ENCODE results near the gene CHP1.
"Not testable (repeated sequence)": the region's sequence is repeated elsewhere in the genome, so short reads cannot be mapped to it uniquely, and the experiment has no call there.

Gene CHP1

DNA sequence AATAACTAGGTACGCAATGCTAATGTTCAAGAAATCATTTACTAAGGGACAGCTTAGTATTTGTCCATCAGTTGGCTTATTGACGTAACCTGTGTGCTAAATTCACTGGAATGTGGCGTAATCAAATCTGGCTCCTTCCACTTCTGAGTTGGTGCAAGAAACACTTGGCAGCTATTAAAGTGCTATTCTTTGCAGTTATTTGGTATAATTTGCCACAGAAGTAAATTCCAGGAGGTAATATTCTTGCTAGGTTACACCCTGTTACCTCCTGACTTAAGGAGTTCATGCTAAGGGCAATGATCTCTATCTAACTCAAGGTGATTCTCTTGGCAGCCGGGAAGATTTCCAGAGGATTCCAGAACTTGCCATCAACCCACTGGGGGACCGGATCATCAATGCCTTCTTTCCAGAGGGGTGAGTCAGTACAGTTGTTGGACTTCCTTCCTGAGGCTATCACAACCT lies 25.5 kb downstream of the CHP1 start:
- DNase-seq (ENCODE audit: low spot score): no peak

DNA sequence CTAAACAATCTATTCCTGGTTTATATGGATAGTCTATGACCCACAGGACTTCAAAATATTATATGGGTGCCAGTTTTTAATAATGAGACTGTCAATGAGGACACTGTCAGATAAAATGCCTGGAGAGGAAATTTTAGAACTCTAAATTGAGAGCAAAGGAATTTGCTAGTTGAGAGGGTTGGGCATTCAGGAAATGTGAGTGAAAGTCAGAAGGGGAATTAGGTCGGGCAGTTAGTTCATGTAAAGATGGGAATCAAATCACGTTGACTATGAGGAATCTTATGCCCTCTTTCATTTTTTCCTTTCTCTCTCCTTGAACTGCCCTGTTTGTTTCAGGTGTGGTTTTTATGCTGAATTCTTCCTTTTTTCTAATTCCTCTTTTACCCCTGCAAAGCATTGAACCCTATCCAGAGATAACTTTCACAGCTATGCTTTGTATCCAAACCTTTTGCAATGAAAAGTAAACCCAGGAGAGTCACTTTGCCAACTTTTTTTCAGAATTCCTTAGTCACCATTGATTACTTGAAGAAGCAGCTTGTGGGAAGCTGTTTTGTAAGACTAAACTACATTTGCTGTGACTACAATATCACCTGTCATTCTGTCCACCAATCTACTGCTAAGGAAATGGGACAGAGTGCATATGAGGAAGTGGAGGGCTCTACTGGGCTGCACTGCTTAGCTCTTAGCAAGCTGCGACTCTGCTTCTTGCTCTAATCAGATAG lies 27.8 kb downstream of the CHP1 start:
- DNase-seq (ENCODE audit: low spot score): no peak

DNA sequence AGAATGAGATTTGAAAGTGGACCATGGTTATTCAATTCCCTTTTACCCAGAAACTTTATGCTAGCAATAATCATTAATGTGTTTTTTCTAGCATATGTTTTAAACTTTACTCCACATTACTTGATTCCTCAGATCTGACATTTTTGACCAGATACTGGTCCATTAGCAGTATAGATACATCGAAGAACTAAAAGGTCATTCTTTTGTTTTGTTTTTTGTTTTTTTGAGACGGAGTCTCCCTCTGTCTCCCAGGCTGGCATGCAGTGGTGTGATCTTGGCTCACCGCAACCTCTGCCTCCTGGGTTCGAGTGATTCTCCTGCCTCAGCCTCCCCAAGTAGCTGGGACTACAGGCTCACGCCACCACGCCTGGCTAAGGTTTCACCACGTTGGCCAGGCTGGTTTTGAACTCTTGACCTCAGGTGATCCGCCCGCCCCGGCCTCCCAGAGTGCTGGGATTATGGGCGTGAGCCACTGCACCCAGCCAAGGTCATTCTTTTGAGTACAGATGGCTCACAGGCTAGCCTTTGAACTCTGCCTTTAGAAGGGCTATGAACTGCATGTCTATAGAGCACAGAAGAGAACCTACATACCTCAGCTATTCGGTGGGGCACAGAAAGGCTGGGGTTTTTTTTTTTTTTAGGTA lies 28.6 kb downstream of the CHP1 start:
- DNase-seq (ENCODE audit: low spot score): no peak

DNA sequence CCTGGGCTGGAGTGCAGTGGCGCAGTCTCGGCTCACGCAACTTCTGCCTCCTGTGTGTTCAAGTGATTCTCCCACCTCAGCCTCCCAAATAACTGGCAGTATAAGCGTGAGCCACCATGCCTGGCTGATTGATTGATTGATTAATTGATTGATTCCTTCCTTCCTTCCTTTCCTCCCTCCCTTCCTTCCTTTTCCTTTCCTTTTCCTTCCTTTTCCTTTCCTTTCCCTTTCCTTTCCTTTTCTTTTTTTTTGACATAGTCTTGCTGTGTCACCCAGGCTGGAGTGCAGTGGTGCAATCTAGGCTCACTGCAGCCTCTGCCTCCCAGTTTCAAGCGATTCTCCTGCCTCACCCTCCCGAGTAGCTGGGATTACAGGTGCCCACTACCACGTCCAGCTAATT lies 29.9 kb downstream of the CHP1 start:
- not testable (repeated sequence) for DNase-seq (ENCODE audit: low spot score)

DNA sequence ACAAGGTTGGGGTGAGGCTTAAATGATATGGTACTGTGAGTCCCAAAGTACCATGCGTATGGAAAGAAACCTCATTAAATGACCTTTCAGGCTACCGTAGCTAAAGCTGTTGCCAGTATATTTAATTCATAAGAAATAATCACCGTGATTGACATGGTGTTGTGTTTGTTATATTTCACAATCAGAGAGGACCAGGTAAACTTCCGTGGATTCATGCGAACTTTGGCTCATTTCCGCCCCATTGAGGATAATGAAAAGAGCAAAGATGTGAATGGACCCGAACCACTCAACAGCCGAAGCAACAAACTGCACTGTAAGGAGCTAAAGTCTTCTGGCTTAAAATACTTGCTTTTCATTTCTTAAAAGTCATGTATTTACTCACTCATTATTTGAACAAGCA lies 31.5 kb downstream of the CHP1 start:
- DNase-seq (ENCODE audit: low spot score): no peak

DNA sequence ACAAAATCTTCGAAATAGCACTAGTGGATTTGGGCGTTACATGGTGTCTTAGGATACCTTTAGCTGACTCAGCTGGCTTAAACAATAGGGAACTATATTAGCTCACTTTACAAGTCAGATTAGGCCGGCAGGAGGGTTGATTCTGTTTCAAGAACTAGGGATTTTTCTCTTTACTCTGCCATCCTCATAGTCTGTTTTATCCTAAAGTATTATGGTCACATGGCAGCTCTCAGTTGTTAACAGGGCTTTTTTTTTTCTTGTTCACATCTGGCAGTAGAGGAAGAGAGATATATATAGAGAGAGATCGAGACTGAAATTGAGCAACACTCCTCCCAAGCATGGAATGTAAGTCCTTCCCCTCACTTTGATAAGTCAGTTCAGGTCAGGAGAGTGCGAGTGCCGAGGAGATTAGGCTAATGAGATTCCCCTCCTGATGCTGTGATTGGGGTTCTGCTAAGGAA lies 32.9 kb downstream of the CHP1 start:
- no peak for DNase-seq (ENCODE audit: low spot score)

DNA sequence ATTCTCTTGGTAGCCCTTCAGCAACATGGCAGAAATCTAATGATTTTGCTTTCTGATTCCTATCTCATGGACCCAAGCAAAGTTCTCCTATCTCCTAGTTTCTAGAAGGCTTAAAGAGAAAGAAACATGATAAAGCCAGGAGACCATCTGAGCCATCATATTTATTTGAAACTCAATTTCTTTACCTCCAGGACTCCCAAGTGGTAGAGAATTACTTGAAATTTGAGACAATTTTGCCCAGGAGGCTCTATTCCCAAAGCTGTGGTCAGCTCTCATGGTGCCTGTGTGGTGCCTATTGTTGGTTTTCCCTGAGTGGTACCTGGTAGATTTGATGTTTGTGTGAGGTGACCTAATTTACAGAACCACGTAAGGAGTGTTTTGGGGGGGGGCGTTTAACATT lies 38.8 kb downstream of the CHP1 start:
- no peak for DNase-seq (ENCODE audit: low spot score)

DNA sequence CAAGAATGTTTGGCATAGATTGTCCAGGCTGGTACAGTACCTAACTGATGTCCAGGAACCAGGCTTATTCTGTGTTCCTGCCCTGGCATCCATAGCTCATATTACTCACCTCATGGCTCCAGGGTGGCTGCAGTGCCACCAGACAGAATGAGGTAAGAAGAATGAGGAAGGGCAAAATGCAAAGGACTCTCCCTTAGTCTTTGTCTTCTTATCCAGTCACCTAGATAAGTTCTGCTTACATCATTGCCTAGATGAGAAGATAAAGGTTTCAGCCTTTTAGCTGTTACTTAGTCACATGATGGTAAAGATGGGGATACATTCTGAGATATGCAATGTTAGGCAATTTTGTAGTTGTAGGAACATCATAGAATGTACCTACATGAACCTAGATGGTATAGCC lies 45.8 kb downstream of the CHP1 start:
- no peak for DNase-seq (ENCODE audit: low spot score)

DNA sequence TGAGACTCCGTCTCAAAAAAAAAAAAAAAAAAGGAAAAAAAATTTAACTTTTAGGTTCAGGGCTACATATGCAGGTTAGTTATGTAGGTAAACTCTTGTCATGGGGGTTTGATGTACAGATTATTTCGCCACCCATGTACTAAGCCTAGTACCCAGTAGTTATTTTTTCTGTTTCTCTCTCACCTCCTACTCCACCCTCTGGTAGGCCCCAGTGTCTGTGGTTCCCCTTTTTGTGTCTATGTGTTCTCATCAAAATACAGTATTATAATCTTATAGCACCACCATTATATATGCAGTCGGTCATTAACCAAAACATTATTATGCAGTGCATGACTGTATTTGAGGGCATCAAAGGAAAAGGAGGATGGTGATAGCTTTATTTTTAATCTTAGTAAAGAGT lies 47.3 kb downstream of the CHP1 start:
- no peak for DNase-seq (ENCODE audit: low spot score)

DNA sequence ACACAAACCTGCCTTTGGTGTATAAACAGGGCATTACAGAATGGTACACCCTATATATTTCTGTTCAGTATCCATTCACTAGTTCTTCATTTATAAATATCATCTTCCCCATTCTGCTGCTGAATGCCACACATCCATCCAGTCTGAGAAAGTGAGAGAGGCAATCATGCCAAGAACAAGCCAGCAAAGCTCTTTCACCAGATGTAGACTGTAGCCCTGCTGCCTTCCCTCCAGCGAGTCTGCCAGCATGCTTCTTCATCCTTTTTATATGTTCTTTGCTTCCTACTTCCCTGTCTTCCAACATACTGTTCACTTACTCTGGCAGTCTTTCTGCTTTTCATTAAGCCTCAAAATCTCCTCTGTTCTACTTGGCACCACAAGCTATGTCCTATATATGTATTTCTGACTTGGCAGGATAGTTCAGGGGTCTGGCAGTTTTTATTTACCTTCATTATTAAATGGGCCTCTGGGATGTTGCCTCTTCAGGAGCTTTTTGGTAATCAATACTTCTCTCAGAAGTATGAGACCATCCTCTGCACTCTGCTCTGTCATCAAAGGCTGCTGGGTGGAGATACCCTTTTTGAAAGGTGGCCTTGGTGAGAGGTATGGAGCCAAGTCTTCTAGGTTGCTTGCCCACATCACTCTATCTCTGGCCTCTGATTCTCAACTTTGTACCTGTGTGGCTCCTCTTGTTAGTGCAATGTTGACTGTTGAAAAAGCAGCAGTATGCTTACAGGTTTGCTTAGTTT lies 48.6 kb downstream of the CHP1 start:
- DNase-seq (ENCODE audit: low spot score): no peak

DNA sequence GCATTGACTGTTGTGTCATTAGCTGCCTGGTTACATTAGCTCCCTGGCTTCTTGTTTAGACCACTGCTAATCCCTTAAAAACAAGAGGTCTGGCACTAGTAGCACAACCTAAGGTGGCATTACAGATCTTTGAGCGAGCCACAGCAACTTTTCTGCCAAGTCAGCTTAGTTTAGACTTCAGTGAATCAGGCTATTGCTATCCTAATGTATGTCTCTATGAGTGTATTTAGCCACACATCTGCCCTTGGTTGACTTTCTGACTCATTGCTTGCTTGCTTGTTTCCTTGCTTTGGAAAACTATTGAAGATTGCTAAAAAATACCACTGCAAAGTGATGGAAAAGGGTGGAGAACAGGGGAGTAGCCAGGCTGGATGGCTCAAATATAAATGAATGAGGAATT lies 50.2 kb downstream of the CHP1 start:
- no peak for DNase-seq (ENCODE audit: low spot score)

DNA sequence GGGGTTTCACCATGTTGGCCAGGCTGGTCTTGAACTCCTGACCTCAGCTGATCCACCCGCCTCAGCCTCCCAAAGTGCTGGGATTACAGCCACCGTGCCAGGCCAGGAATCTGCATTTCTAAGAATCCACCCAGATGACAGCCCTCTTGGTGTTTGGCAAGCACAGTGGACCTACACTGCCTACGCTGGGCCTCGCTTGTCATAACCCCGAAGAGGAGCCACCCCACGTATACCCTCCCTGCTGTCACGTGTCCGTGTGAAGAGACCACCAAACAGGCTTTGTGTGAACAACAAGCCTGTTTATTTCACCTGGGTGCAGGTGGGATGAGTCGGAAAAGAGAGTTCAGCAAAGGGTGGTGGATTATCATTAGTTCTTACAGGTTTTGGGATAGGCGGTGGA lies 51.4 kb downstream of the CHP1 start:
- not testable (repeated sequence) for DNase-seq (ENCODE audit: low spot score)

DNA sequence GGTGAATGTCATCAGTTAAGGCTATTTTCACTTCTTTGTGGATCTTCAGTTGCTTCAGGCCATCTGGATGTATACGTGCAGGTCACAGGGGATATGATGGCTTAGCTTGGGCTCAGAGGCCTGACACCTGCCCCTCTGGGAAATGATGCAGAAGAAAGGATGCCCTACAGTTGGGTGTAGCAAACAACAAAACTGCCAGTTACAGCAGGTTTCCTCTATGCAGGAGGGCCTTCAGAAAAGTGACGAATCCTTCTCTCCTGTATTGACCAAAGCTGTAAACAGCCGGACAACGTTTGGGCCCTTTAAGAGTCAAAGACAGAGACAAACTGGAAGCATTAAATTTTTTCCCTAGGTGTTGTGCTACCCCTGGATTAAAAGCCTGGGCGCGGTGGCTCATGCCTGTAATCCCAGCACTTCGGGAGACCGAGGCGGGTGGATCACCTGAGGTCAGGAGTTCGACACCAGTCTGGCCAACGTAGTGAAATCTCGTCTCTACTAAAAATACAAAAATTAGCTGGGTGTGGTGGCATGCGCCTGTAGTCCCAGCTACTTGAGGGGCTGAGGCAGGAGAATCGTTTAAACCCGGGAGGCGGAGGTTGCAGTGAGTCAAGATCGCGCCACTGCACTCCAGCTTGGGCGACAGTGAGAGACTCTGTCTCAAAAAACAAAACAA lies 52.0 kb downstream of the CHP1 start:
- not testable (repeated sequence) for DNase-seq (ENCODE audit: low spot score)

DNA sequence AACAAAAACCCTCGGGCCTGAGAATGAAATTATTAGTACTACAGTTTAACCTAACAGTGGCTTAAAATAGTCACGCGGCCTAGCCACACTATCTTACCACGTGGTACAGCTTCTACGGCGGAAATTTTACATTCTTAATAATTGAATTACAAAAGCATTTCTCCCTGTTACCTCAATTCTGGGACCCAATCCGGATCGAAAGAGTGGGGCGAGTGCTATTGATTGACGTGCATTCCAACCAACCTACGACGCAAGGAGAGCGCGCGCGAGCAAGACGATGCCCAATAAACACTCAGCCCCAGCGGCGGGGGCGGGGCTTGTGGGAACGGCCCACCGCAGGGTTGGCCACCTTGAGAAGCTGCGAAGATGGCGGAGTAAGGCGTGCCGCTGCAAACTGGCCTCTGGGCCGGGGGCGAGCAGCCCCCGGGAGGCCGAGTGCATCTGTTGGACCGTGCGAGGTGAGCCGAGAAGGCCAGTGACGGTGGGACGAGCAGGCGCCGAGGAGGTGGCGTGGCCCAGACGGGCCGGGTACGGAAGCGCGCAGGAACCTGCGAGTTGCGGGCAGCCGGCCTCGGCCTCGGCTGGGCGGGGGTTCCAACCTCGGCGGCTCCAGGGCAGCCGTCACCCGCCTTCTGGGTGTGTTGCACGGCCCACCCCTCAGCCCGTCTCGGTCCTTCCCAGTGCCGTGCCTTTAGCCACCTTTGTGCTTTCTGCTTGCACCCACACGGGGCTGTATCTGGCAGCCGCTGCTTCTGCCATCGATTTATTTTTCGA lies 52.8 kb downstream of the CHP1 start:
- peak; percentile 98 for DNase-seq (ENCODE audit: low spot score)

DNA sequence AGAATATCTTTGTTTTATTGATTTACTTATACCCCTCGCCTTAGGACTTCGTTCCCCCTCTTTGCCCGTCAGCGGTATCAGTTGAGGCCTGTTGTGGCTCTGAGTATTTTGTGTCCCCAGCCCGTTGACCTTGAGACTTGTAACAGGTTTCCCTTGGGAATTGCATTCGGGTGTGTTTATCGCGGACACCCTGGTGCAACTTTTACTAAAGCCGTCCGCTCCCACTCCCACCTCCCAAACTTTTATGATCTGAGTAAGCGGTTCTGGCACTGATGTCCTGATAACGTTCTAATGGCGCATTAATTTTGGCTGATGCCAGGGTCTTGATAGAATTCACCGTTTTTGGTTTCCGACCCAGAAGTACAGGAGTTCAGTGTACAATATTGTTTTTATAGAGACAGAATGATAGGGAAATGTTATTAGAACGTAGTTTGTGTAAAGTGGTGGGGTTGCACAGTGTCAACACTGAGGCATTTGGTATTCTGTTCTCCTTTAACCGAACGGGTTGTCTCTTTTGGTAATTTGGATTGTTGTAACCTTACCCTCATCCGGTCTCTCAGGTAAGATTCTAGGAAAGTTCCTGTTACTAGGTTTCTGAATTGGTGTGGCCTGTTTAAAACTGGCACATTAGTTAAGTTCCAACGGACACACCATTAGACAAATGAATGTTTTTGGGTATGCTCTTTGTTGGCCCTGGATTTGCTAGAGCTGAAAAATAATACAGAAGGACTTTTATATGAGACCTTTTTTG lies 53.5 kb downstream of the CHP1 start:
- DNase-seq (ENCODE audit: low spot score): peak; percentile 34

DNA sequence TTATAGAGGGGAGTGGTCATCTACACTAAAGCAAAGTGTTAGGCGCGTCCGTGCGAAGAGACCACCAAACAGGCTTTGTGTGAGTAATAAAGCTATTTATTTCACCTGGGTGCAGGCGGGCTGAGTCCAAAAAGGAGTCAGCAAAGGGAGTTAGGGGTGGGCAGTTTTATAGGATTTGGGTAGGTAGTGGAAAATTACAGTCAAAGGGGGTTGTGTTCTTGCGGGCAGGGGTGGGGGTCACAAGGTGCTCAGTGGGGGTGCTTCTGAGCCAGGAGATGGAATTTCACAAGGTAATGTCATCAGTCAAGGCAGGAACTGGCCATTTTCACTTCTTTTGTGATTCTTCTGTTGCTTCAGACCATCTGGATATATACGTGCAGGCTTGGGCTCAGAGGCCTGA lies 54.2 kb downstream of the CHP1 start:
- DNase-seq (ENCODE audit: low spot score): no peak

DNA sequence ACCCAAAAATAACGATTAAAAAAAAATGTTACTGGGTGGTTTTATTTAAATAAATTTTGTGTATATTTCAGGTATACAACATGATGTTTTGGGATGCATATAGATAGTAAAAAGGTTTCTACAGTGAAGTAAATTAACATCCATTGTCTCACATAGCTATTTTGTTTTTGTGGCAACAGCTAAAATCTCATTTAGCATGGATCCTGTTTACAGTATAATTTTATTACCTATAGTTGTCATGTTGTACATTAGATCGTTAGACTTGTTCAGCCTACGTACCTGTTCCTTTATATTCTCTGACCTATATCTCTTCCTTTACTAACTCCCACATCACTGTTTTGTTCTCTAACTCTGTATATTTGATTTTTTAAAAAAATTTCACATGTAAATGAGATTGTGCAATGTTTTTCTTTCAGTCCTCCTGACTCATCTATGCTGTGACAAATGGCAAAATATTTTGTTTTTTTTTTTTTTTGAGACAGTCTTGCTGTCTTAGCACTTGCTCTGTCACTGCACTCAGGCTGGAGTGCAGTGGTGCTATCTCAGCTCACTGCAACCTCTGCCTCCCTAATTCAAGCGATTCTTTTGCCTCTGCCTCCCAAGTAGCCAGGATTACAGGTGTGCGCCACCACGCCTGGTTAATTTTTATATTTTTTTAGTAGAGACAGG lies 55.7 kb downstream of the CHP1 start:
- DNase-seq (ENCODE audit: low spot score): no peak

DNA sequence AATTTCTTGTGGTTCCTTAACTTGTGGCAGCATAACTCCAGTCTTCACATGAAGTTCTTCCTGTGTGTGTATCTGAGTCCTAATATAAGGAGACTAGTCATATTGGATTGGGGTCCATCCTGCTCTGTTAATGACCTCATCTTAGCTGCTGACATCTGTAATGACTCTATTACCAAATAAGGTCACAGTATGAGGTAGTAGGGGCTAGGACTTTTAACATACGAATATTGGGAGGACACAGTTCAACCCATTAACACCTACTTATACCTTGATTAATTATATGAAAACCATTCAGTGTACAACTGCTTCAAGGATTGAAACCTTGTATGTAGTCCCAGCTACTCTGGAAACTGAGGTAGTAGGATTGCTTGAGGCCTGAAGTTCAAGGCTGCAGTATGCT lies 57.4 kb downstream of the CHP1 start:
- DNase-seq (ENCODE audit: low spot score): no peak

DNA sequence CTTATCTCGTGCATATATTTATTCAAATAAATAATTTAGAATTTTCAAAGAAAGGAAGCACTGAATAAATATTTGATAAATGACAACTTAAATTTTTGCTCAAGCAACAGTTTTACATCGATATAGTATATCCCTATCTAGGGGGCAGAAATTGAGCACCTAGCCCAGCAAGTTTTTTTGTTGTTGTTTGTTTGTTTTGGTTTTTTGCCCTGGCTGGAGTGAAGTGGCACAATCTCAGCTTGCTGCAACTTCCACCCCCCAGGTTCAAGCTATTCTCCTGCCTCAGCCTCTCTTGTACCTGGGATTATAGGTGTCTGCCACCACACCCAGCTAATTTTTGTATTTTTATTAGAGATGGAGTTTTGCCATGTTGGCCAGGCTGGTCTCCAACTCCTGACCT lies 58.9 kb downstream of the CHP1 start:
- no peak for DNase-seq (ENCODE audit: low spot score)

DNA sequence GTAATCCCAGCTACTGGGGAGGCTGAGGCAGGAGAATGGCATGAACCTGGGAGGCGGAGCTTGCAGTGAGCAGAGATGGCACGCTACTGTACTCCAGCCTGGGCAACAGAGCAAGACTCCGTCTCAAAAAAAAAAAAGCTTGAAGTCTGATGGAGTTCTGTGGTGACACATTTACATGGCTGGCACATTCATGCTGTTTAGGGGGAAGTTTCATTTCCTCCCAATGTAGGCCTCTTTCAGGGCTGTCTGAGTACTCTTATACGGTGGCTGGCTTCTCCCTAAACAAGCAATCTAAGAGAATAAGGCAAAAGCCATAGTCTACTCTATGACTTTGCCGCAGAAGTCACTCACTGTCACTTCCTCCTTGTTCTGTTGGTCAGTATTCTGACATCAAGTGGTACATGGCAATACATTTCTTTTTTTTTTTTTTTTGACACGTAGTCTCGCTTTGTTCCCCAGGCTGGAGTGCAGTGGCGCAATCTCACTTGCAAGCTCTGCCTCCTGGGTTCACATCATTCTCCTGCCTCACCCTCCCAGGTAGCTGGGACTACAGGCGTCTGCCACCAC lies 60.1 kb downstream of the CHP1 start:
- no peak for DNase-seq (ENCODE audit: low spot score)
